GM10248 (cell line): ENCODE measurements around the gene BICD1.

Source experiments
- CTCF ChIA-PET: fragments of 300-600 bp; sonication (Branson Sonifier 250); formaldehyde crosslinking; extraction: SDS; loops from one replicate; lab custom pipeline; 2021; ENCODE audit warnings: antibody characterized with exemption; lab: Yijun Ruan, JAX
- POLR2A ChIA-PET: fragments of 350-650 bp; sonication (Branson Sonifier 250); formaldehyde crosslinking; extraction: SDS; loops from one replicate; lab custom pipeline; 2020; ENCODE audit warnings: antibody characterized with exemption; lab: Yijun Ruan, JAX
- DNase-seq: peaks from one replicate; pipeline ENCODE4 v3.0.0; 2012; ENCODE audit errors: extremely low spot score
- TF ChIP-seq, protein P1 (sequence below): IDR thresholded peaks from 2 replicates; pipeline ENCODE4 v1.5.1; 2012; ENCODE audit warnings: mild to moderate bottlenecking, low read depth; ENCODE audit errors: extremely low read depth, missing control alignments, control extremely low read depth

The BICD1 gene

DNA sequence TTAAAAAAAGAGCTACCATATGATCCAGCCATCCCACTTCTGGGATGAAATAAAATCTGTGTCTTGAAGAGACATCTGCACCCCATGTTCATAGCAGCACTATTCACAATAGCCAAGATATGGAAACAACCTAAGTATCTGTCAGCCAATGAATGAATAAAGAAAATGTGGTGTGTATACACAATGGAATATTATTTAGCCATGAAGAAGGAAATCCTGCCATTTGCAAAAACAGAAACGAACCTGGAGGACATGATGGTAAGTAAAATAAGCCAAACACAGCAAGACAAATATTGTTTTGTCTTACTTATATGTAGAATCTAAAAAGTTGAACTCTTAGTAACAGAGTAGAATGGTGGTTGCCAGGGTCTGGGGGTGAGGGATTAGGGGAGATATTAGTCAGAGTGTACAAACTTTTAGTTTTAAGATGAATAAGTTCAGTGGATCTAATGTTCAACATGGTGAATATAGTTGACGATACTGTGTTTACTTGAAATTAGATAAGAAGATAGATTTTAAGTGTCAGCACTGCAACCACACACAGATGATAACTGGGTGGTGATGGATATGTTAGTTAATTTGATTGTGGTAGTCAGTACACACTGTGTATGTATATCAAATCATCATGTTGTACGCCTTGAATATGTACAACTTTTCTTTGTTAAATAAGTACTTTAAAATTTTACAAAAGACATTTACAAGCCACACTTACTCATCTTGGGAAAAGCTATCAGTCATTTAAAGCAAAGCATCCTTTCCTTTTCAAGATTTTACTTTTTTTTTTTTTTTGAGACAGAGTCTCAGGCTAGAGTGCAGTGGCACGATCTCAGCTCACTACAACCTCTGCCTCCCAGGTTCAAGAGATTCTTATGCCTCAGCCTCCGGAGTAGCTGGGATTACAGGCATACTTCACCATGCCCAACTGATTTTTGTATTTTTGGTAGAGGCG, 89.9 kb downstream of the BICD1 start:
- CTCF ChIA-PET: interaction anchor here (1.1 to 2.1 kb wide), 3 partner anchors 11 to 90 kb away, joined by 4 to 5 read pairs (median 5); no protein-coding TSS in a partner anchor
- TF ChIP-seq, protein P1, sequence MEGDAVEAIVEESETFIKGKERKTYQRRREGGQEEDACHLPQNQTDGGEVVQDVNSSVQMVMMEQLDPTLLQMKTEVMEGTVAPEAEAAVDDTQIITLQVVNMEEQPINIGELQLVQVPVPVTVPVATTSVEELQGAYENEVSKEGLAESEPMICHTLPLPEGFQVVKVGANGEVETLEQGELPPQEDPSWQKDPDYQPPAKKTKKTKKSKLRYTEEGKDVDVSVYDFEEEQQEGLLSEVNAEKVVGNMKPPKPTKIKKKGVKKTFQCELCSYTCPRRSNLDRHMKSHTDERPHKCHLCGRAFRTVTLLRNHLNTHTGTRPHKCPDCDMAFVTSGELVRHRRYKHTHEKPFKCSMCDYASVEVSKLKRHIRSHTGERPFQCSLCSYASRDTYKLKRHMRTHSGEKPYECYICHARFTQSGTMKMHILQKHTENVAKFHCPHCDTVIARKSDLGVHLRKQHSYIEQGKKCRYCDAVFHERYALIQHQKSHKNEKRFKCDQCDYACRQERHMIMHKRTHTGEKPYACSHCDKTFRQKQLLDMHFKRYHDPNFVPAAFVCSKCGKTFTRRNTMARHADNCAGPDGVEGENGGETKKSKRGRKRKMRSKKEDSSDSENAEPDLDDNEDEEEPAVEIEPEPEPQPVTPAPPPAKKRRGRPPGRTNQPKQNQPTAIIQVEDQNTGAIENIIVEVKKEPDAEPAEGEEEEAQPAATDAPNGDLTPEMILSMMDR: no peak
- POLR2A ChIA-PET: no interaction called here
- no peak for DNase-seq

DNA sequence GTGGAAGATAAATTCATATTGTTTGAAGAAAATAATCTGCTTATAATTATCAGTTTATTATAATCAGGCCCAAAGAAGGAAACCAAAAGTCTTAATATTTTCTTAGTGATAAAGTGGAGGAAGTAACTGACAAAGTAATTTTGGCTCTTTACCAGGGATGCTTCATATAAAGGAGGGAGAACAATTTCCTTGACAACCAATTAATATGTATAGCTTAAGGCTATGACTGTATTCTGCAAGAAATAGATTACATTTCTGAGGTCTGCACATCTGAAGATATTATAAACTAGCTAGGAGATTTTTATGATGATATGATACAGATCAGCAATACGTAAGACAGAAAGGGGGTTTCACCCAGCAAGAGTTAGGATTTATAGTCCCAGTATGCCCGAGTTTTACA, 90.8 kb downstream of the BICD1 start:
- ChIA-PET CTCF (interaction anchor here (1.1 to 2.1 kb wide), 3 partner anchors 10 to 89 kb away, joined by 4 to 5 read pairs (median 5); no protein-coding TSS in a partner anchor), POLR2A (no interaction called here)
- no peak for DNase-seq
- TF ChIP-seq, protein P1: no peak

DNA sequence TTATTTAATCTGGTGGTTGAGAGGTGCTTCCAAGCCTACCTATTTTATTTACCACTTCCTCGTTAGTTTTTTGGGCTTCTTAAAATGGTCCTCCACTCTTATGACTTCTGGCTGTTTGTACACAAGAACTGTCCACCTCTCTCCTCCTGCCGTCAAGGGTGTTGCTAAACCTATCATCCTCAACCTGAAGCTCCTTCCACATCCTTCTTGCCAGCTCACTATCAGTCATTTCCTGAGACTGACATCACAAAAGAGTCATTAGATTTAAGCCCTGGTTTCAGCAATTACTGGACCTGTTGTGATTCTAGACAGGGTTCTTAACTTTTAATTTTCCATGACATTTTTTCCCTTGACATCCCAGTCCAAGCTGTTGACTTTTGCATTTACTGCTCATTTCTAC, 91.9 kb downstream of the BICD1 start:
- ChIA-PET CTCF (interaction anchor here (2.3 kb wide), 1 partner anchor 10 kb away, joined by 11 read pairs; no protein-coding TSS in a partner anchor), POLR2A (no interaction called here)
- DNase-seq: no peak
- TF ChIP-seq, protein P1: no peak

DNA sequence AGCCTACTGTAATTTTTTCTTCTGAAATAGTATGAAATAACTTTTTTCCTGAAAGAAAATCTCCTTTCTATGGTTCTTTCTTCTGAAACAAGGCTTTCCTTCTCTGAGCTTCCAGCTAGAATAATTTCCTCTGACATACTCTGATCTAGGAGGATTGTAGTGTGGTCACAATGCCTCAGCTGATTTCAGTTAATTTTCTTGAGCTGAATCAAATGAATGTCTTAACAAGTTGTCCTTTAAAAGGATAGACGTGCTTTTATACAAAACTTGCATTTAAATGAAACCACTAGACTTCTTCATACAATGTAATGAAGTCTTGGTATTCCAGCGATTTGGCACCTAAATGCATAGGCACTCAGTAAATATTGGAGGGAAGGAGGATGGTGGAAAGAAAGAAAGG, 94.4 kb downstream of the BICD1 start:
- CTCF ChIA-PET: interaction anchor here (1.4 to 4.5 kb wide), 2 partner anchors 16 to 23 kb away, joined by 3 to 13 read pairs; no protein-coding TSS in a partner anchor
- POLR2A ChIA-PET: no interaction called here
- DNase-seq: no peak
- TF ChIP-seq, protein P1: no peak

DNA sequence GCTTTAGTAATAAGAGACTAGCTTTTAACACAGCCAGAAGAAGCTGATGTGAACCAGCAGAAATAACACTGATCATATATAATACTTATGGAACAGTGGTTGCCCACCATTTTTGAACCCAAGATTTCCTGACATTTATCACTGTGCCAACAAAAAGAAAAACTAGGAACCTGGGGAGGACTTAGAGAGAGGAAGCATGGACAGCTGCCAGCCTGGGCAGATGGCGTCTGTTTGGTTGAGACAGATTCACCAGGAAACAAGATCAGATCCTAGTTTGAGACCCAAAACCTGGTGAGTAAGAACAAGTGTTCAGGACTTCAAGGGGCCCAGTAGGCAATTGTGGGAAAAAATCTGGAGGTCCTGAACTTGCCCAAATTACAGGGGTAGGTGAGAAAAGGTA, 95.3 kb downstream of the BICD1 start:
- TF ChIP-seq, protein P1: no peak
- ChIA-PET CTCF (interaction anchor here (4.5 kb wide), 1 partner anchor 17 kb away, joined by 13 read pairs; no protein-coding TSS in a partner anchor), POLR2A (no interaction called here)
- DNase-seq: no peak

DNA sequence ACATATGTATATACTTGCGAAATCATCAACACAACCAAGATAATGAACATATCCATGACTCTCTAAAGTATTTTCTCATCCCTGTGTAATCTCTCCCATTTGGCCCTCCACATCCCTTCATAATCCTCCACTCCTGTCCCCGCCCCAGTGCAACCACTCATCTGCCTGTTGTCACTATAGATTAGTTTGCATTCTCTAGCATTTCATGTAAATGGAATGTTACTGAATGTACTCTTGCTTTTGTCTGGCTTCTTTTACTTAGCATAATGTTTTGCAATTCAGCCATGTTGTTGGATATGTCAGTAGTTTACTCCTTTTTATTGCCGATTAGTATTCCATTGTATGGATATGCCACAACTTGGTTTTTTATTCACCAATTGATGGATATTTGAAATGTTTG, 99.1 kb downstream of the BICD1 start:
- POLR2A ChIA-PET: no interaction called here
- no peak for DNase-seq
- TF ChIP-seq, protein P1: no peak
- CTCF ChIA-PET: no interaction called here
